ENCODE results near the gene RNASEH2A.
A peak's percentile ranks its signal among the peaks of the same experiment; 100 is the strongest.

RNASEH2A gene

GRCh38 chr19:12806242-12807081 lies at the start of gene RNASEH2A:
TSS of gene RNASEH2A (plus strand) at chr19:12806584. CDS start at chr19:12806674, 90 bp downstream.
- peak; percentile 98 for DNase-seq (ENCODE audit: low spot score)

GRCh38 chr19:12757544-12758274 lies 48.7 kb upstream of the RNASEH2A start:
- DNase-seq (ENCODE audit: low spot score): peak; percentile 93

GRCh38 chr19:12759686-12760085 lies 46.7 kb upstream of the RNASEH2A start:
- DNase-seq (ENCODE audit: low spot score): no peak

- DNase-seq (ENCODE audit: low spot score): no peak
Measured at GRCh38 chr19:12763100-12763499, 43.3 kb upstream of the RNASEH2A start.

- no peak for DNase-seq (ENCODE audit: low spot score)
Measured at GRCh38 chr19:12764698-12765097, 41.7 kb upstream of the RNASEH2A start.

GRCh38 chr19:12766051-12766521 lies 40.3 kb upstream of the RNASEH2A start:
- DNase-seq (ENCODE audit: low spot score): peak; percentile 89

- DNase-seq (ENCODE audit: low spot score): no peak
Measured at GRCh38 chr19:12767150-12767549, 39.2 kb upstream of the RNASEH2A start.

GRCh38 chr19:12767666-12768065 lies 38.7 kb upstream of the RNASEH2A start:
- DNase-seq (ENCODE audit: low spot score): no peak

GRCh38 chr19:12769689-12770088 lies 36.7 kb upstream of the RNASEH2A start:
- no peak for DNase-seq (ENCODE audit: low spot score)

GRCh38 chr19:12770922-12771321 lies 35.5 kb upstream of the RNASEH2A start:
- no peak for DNase-seq (ENCODE audit: low spot score)

- DNase-seq (ENCODE audit: low spot score): no peak
Measured at GRCh38 chr19:12772323-12772722, 34.1 kb upstream of the RNASEH2A start.

- DNase-seq (ENCODE audit: low spot score): peak; percentile 64
Measured at GRCh38 chr19:12773571-12773970, 32.8 kb upstream of the RNASEH2A start.

- DNase-seq (ENCODE audit: low spot score): no peak
Measured at GRCh38 chr19:12774588-12775555, 31.5 kb upstream of the RNASEH2A start, which contains the start of gene HOOK2. TSS of gene HOOK2 (minus strand) at chr19:12775552. CDS start at chr19:12775449, 103 bp downstream.

GRCh38 chr19:12777217-12778016 lies 29.0 kb upstream of the RNASEH2A start:
- DNase-seq (ENCODE audit: low spot score): peak; percentile 83

GRCh38 chr19:12778017-12778904 lies 28.1 kb upstream of the RNASEH2A start:
- DNase-seq (ENCODE audit: low spot score): peak; percentile 67

GRCh38 chr19:12778905-12779161 lies 27.6 kb upstream of the RNASEH2A start:
- DNase-seq (ENCODE audit: low spot score): no peak

GRCh38 chr19:12779162-12779993 lies 27.0 kb upstream of the RNASEH2A start:
- peak; percentile 50 for DNase-seq (ENCODE audit: low spot score)

GRCh38 chr19:12782174-12782423 lies 24.3 kb upstream of the RNASEH2A start:
- DNase-seq (ENCODE audit: low spot score): no peak
